HFF-Myc (cell line): ENCODE measurements around the gene PPP6R2.
A peak's percentile ranks its signal among the peaks of the same experiment; 100 is the strongest.

Source experiments
- DNase-seq: peaks from one replicate; pipeline ENCODE4 v3.0.0-alpha.2; 2011; ENCODE audit warnings: low read depth; ENCODE audit errors: extremely low read depth
- H3K4me3 ChIP-seq: replicated peaks from 2 replicates; pipeline ENCODE4 v1.5.1; 2011; ENCODE audit warnings: low read depth, mild to moderate bottlenecking, control low read depth, low read length
- TF ChIP-seq, protein P1 (sequence below): IDR thresholded peaks from 2 replicates; pipeline ENCODE4 v1.5.1; 2012; ENCODE audit warnings: mild to moderate bottlenecking, low read depth, low read length, control low read depth; ENCODE audit errors: missing control alignments

Gene PPP6R2

DNA sequence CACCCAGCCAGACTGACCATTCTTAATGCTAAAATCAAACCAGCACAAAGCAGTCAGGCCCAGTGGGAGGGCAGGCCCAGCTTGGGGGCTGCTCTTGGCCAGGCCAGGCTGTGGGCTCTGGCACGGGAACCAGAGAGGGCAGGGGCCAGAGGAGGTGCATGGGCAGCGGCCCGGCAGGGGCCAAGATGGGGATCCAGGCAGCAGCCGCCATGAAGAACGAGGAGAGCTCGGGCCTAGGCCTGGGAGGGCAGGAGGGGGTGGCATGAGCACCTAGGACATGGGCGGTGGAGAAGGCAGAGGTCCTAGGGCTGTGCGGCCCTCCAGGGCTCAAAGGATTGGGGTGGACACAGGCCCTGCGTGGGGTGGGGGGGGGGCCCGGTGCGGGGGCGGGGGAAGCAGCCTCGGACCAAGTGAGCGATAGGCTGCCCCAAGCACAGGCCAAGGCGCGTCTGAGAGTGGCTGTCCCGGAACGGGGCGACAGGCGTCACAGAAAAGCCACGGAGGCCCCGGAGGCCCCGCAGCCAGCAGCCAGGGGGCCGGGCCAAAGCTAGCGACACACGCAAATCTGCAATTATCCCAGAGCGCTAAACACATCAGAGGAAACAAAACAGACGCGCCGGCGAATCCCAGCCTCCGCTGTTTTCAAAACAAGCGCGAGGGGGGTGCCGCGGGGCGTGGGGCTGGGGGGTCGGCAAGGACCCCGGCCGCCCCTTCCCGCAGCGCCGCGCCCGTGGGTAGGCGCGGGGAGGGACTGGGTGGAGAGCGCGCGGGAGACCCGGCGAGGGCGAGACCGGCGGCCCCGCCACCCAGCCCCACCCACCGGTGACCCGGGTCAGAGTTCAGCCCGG lies 44.0 kb upstream of the PPP6R2 start:
- TF ChIP-seq, protein P1, sequence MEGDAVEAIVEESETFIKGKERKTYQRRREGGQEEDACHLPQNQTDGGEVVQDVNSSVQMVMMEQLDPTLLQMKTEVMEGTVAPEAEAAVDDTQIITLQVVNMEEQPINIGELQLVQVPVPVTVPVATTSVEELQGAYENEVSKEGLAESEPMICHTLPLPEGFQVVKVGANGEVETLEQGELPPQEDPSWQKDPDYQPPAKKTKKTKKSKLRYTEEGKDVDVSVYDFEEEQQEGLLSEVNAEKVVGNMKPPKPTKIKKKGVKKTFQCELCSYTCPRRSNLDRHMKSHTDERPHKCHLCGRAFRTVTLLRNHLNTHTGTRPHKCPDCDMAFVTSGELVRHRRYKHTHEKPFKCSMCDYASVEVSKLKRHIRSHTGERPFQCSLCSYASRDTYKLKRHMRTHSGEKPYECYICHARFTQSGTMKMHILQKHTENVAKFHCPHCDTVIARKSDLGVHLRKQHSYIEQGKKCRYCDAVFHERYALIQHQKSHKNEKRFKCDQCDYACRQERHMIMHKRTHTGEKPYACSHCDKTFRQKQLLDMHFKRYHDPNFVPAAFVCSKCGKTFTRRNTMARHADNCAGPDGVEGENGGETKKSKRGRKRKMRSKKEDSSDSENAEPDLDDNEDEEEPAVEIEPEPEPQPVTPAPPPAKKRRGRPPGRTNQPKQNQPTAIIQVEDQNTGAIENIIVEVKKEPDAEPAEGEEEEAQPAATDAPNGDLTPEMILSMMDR: no peak
- no peak for DNase-seq
- H3K4me3 ChIP-seq: peak overlapping the region; percentile 31

DNA sequence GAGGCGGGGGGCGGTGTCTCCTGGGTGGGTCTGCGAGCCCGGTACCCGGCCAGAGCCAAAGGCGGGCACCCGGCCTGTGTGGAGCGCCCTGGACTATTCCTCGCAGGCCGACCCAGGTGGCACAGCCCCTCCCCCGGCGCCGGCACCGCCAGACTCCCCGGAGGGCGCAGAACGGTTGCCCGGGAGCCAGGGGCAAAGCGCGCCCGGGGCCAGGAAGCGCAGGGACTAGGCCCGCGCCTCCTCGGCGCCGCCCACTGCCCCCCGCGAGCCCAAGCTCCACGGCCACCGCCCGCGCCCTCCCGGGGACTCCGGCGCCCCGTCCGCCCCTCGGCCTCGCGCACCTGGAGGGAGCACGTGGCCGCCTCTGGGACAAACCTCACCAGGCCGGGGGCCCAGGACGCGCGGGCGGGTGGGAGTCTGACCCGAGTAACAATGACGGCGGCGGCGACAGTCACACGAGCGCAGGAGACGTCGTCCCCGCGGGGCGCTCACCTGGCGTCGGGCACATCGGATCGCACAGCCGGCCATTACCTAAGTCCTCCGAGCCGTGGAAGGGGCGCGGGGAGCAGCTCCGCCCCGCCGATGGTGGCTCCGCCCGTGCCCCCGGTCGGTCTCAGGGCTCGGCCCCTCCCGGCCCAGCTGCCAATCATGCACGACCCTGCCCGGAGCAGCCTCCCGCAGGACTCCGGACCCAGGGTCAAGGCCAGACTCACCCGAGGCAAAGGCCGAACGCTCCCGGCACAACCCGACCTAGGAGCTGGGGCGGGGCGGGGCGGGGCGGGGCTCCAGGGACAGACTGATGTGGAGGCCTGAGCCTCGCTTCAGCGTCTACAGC lies 43.1 kb upstream of the PPP6R2 start:
- no peak for DNase-seq
- H3K4me3 ChIP-seq: peak overlapping the region; percentile 31
- TF ChIP-seq, protein P1: no peak

DNA sequence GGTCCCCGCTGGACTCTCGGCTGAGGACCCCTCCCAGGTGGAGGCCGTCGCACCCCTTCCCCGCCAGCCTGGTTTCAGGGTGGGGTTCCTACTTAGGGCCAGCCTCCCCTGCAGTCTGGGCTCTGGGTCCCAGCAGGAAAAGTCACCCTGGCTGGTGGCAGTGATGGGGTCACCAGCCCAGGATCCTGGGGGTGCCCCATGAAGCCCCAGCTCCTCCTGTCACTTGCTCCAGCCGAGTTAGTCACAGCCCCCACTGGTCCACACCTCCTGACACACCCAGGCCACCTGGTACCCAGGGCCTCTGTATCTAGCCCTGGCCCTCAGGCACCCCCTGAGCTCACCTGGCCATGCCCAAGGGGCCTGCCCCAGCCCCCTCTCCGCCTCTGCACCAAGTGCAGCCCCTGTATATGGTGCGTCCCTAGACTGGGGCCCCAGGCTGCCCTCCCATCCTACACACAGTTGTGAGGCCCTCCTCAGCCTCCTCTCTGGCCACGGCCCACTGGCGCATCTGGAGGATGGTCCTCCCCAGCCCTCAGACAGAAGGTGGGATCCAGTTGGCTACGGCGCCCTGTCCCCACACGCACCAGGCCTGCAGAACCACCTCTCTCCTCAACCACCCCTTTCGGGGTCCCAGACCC lies 42.4 kb upstream of the PPP6R2 start:
- H3K4me3 ChIP-seq: peak overlapping the region; percentile 31
- TF ChIP-seq, protein P1: no peak
- DNase-seq: no peak

DNA sequence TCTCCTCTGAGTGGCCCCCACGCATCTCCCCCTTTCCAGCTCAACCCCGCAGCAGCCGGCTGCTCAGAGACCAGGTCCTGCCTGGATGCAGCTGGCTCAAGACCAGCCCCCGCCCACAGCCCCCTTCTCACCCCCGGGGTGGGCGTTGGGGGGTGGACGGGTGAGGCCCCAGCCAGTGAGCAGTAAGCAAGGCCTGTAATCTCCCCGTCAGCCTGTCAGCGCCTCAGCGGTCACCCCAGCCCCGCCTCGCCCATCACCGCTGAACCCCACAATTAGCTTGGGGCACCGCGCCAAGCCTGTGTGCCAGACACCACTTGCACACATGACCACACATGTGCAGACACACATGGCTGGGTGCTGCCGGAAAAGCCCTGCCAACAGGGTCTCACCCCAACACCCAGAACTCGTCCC lies 41.5 kb upstream of the PPP6R2 start:
- TF ChIP-seq, protein P1: no peak
- peak overlapping the region; percentile 31; the same call in 1 of the 2 replicates for H3K4me3 ChIP-seq
- DNase-seq: no peak

DNA sequence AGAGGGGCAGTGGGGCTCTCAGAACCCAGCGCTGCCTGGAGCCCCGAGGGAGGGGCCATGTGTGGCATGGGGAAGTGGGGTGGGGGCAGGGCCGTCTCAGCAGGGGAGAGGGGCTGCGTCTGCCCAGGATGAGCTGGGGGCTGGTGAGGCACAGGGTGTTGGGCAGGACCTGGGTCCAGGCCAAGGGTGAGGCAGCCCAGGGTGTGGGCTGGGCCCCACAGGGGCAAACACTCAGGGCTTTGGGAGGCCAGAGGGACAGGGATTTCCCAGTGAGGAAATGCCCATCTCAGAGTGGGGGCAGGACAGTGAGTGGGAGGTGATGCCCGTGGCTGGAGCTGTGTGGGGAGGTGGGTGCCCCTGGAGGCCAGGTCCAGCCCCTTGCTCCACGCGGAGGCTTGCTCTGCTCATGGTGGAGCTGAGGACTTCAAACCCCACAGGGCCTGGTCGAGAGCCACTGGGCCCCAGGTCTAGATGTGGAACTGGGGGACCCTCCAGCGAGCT lies 41.0 kb upstream of the PPP6R2 start:
- peak overlapping the region; percentile 31; the same call in 1 of the 2 replicates for H3K4me3 ChIP-seq
- no peak for DNase-seq
- TF ChIP-seq, protein P1: no peak

DNA sequence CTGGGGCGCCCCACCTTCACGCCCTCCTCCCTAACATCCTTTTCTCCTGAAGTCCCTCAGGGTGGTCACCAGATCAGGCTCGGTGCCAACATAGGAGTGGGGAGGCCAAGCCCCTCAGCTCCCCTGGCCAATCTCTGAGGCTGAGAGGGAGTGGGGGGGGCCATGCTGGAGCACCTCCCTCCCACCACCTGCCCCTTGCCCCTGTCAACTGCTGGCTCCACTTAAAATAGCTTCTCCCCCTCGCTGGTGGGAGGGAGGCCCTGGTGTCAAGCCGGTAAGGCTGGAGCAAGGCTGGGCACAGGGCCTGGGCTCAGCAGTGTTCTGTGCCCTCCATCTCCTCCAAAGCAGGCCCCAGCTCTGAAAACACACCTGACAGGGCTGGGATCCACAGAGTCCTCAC lies 40.6 kb upstream of the PPP6R2 start:
- DNase-seq: no peak
- 0 out of 2 replicates have a peak overlapping the region, but pooled peaks have one; percentile 88 for H3K4me3 ChIP-seq
- TF ChIP-seq, protein P1: no peak
